Esophagus muscularis mucosa (tissue), 4 donors: ENCODE data around the gene EBF4.

Source experiments
- CTCF ChIP-seq, 3 experiments: fragments of 200-600 bp in 2 of 3; fragments of 450-650 bp in 1 of 3; sonication (generic) in 2 of 3; IDR thresholded peaks; one replicate each; pipeline ENCODE4 v1.5.1; 2017 to 2019; ENCODE audit warnings: antibody characterized with exemption in 3 of 3, mild to moderate bottlenecking in 2 of 3, moderate library complexity in 1 of 3
- EP300 ChIP-seq: sonication (generic); formaldehyde crosslinking; IDR thresholded peaks from one replicate; pipeline ENCODE4 v1.6.1; 2017; ENCODE audit warnings: antibody characterized with exemption
- POLR2AphosphoS5 ChIP-seq, 2 donors: sonication (generic); formaldehyde crosslinking; IDR thresholded peaks; one replicate each; pipeline ENCODE4 v1.6.1; 2017; ENCODE audit warnings: antibody characterized with exemption in 2 of 2

GRCh38 chr20:2691663-2692035 lies 931 bp upstream of the EBF4 start:
- TF ChIP-seq POLR2AphosphoS5 (IDR thresholded peaks at IDR 0.05) (no peak), CTCF (IDR thresholded peaks at IDR 0.05) (no peak), EP300 (no peak)
